Mucosa of descending colon (tissue), 3 donors: ENCODE results near the gene TOR1AIP2. TPM values are rescaled to one million over a fixed set of nuclear protein-coding genes. Genes with fewer than 3 reads are reported as not detected.

Experiments used
- ATAC-seq: fragments of 200-7000 bp; cut with Tn5 transposase; one replicate; pipeline ENCODE4 v1.9.1; 2020; ENCODE audit warnings: mild to moderate bottlenecking, moderate library complexity
- DNase-seq, 3 donors: peaks; one replicate each; pipeline ENCODE4 v3.0.0-alpha.2; 2020
- H3K36me3 ChIP-seq: fragments of 200-600 bp; one replicate; pipeline ENCODE4 v1.8.0; 2021; ENCODE audit warnings: low read depth, mild to moderate bottlenecking
- H3K4me1 ChIP-seq: fragments of 200-600 bp; one replicate; pipeline ENCODE4 v1.8.0; 2021; ENCODE audit warnings: low read depth, mild to moderate bottlenecking
- H3K4me3 ChIP-seq: fragments of 200-600 bp; one replicate; pipeline ENCODE4 v1.8.0; 2021; ENCODE audit warnings: mild to moderate bottlenecking
- H3K9me3 ChIP-seq: fragments of 200-600 bp; one replicate; pipeline ENCODE4 v1.8.0; 2021; ENCODE audit warnings: mild to moderate bottlenecking
- intact Hi-C, 2 donors: fragments of 100-400 bp; cut with DNase I in 1 of 2; cut with micrococcal nuclease in 1 of 2; formaldehyde crosslinking; loops; one replicate each; pipeline versions ENCODE4 v1.11.0 to v1.11.1; 2022; cut with DNase I, micrococcal nuclease
- total RNA-seq, 3 donors: library from RNA; stranded (reverse); fragmentation: NEBNext Ultra II Directional in 2 of 3; extraction: Animal tissue kit (Norgen Biotek cat#: 25700) in 2 of 3; gene quantifications; one replicate each; pipeline versions ENCODE4 v1.2.1 to v1.2.4, GENCODE V29; 2021 to 2023
- TF ChIP-seq, protein P1 (sequence below): fragments of 200-600 bp; IDR thresholded peaks from one replicate; pipeline ENCODE4 v1.8.0; 2022; ENCODE audit warnings: antibody characterized with exemption, mild to moderate bottlenecking
- donor health status: DM: no; HTN: no; CAD: no; lungs with moderate emphysema.
- donor health status: DM: no; HTN: no; CAD: no.
- donor health status: DM: no; HTN: yes; CAD: no.

Gene TOR1AIP2
- total RNA-seq, 3 donors from 2014 or later, result 72.9 to 79.2 (median 73.4) TPM

DNA sequence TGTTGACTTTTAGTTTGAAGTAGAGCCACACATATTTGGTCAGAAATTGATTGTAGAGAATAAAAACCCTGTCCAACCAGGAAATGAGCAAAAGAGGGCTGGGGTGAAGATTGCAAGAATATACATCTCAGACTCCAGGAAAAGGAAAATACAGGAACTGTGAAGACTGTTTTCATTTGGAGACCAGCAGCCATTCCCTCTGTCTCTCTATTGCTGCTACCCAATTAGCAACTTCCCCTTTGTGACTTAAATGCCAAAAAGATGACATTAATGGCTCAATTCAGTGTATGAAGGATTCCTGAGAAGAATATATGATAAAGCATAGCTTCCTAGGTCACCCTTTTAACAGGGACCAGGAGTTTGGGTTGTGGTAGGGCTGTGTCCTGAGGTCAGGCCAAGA lies 45.4 kb upstream of the TOR1AIP2 start:
- no peak for ATAC-seq
- intact Hi-C loops, result no loop called here
- Histone ChIP-seq H3K9me3 (no peaks in the 10 kb centered on the region), H3K4me3 (no peak overlapping the region), H3K36me3 (no peaks in the 10 kb centered on the region), H3K4me1 (no peaks in the 10 kb centered on the region)
- no peak for DNase-seq
- TF ChIP-seq, protein P1, sequence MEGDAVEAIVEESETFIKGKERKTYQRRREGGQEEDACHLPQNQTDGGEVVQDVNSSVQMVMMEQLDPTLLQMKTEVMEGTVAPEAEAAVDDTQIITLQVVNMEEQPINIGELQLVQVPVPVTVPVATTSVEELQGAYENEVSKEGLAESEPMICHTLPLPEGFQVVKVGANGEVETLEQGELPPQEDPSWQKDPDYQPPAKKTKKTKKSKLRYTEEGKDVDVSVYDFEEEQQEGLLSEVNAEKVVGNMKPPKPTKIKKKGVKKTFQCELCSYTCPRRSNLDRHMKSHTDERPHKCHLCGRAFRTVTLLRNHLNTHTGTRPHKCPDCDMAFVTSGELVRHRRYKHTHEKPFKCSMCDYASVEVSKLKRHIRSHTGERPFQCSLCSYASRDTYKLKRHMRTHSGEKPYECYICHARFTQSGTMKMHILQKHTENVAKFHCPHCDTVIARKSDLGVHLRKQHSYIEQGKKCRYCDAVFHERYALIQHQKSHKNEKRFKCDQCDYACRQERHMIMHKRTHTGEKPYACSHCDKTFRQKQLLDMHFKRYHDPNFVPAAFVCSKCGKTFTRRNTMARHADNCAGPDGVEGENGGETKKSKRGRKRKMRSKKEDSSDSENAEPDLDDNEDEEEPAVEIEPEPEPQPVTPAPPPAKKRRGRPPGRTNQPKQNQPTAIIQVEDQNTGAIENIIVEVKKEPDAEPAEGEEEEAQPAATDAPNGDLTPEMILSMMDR, result no peak

DNA sequence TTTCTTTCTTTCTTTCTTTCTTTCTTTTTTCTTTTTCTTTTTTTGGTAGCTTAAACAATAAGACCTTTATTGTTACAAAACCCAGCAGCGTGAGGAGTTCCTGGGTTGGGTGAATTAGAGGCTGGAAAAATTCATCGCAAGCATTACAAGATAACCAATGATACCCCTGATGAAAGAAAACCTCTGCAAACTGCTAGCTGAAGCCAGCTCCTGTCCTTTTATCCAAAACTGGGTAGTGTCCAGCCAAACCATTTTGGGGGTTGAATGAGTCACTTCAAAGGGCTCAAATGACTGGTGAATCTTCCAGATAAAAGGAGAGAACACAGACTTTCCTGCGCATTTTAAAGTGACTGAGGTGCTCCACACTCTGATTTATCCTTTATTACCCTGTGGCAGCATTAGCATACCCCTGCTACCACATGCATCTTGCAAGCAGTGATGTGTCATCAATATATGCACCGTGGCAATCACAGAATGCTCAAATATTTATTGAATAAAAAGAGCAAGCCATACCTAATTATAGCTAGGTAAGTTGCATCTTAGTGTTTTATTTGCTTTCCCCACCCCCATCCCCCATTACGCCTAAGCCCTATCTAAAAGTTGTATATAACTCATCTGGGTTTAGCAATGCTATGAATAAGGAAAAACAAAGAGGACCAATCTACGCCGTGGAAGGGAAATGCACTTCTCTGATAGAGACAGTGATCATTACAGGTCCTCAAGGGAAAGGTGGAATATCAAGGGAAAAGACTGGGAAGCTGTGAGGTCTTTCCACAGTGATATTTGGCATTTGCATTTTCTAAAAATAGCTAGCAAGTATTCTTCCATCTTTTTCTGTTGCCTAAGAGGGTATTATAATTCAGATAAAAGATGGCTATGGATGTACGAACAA lies 44.6 kb upstream of the TOR1AIP2 start:
- Histone ChIP-seq H3K4me1 (no peaks in the 10 kb centered on the region), H3K4me3 (no peak overlapping the region), H3K36me3 (no peaks in the 10 kb centered on the region), H3K9me3 (no peaks in the 10 kb centered on the region)
- DNase-seq, result no peak
- no peak for ATAC-seq
- TF ChIP-seq, protein P1, result no peak
- intact Hi-C loops, result no loop called here

DNA sequence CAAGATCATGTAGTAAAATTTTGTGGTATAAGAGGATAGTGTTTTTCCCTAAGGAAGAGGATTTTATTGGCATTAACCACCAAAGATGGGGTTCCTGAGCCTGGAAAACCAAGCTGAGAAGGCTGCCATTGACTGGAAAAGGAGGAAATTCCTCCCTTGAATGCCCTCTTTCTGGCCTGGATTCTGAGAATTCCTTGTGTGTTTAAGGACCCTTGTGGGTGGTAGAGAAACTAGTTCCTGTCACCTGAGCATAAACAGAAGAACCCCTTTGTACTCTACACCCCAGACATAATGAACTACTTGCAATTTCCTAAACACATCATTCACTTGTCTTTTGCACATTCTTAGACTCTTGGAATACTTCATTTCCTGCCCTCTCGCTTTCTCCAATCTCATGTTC lies 43.9 kb upstream of the TOR1AIP2 start:
- ATAC-seq (no peak), DNase-seq (no peak)
- Histone ChIP-seq H3K4me1 (no peaks in the 10 kb centered on the region), H3K4me3 (no peak overlapping the region), H3K36me3 (no peaks in the 10 kb centered on the region), H3K9me3 (no peaks in the 10 kb centered on the region)
- intact Hi-C loops, result no loop called here
- TF ChIP-seq, protein P1, result no peak

DNA sequence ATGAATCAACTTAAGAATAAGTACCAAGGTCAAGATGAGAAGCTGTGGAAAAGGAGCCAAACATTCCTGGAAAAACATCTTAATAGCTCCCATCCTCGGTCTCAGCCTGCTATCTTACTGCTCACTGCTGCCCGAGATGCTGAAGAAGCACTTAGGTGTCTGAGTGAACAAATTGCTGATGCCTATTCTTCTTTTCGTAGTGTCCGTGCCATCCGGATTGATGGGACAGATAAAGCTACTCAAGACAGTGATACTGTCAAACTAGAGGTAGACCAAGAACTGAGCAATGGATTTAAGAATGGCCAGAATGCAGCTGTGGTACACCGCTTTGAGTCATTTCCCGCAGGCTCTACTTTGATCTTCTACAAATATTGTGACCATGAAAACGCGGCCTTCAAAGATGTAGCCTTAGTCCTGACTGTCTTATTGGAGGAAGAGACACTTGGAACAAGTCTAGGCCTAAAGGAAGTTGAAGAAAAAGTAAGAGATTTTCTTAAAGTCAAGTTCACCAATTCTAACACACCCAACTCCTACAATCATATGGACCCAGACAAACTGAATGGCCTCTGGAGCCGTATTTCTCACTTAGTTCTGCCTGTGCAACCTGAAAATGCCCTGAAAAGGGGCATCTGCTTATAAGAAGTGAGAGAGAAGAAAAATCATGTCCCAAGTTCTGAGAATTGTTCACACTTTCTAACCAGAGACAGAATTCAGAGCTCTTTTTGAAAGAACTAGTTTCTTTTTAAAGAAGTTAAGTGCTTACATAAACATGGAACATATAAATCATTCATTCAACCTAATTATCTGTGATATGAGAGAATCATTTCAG lies 40.2 kb upstream of the TOR1AIP2 start:
- no peaks in the 10 kb centered on the region for H3K4me1 ChIP-seq
- no peaks in the 10 kb centered on the region for H3K36me3 ChIP-seq
- ATAC-seq, result no peak
- intact Hi-C loops, result no loop called here
- no peaks in the 10 kb centered on the region for H3K9me3 ChIP-seq
- no peak overlapping the region for H3K4me3 ChIP-seq
- DNase-seq, result no peak
- TF ChIP-seq, protein P1, result no peak

DNA sequence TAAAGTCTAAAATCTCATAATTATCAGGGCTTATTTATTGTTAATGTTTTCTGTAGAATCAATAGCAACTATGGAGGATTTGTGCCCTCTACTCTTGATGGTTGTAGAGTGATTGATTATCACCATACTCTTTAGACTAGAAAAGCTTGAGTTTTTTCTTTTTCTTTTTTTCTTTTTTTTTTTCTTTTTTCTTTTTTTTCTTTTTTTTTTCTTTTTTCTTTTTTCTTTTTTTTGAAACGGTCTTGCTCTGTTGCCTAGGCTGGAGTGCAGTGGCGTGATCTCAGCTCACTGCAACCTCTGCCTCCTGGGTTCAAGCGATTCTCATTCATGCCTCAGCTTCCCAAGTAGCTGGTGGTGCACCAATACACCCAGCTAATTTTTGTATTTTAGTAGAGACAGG lies 34.2 kb upstream of the TOR1AIP2 start:
- DNase-seq (no peak), ATAC-seq (no peak)
- peaks cover 5% of the 10 kb centered on the region for H3K36me3 ChIP-seq
- TF ChIP-seq, protein P1, result no peak
- no peaks in the 10 kb centered on the region for H3K4me1 ChIP-seq
- no peaks in the 10 kb centered on the region for H3K9me3 ChIP-seq
- no peak overlapping the region for H3K4me3 ChIP-seq
- intact Hi-C loops, result no loop called here
